ENCODE measurements around the gene CEACAM4.
"Not testable (repeated sequence)": the region's sequence is repeated elsewhere in the genome, so short reads cannot be mapped to it uniquely, and the experiment has no call there.

CEACAM4 gene

DNA sequence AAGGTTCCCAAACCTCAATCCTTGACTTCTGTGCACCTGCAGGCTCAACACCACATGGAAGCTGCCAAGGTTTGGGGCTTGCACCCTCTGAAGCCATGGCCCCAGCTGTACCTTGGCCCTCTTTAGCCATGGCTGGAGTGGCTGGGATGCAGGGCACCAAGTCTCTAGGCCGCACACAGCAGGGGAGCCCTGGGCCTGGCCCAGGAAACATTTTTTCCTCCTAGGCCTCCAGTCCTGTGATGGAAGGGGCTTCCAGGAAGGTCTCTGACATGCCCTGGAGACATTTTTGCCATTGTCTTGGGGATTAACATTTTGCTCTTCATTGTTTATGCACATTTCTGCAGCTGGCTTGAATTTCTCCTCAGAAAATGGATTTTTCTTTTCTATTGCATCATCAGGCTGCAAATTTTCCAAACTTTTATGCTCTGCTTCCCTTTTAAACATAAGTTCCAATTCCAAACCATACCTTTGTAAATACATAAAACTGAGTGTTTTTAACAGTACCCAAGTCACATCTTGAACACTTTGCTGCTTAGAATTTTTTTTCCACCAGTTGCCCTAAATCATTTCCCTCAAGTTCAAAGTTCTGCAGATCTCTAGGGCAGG is 44.2 kb downstream of the CEACAM4 start:
- not testable (repeated sequence) for DNase-seq

DNA sequence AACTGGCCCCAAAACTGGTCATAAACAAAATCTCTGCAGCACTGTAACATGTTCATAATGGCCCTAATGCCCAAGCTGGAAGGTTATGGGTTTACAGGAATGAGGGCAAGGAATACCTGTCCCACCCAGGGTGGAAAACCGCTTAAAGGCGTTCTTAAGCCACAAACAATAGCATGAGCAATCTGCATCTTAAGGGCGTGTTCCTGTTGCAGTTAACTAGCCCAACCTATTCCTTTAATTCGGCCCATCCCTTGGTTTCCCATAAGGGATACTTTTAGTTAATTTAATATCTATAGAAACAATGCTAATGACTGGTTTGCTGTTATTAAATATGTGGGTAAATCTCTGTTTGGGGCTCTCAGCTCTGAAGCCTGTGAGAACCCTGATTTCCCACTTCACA is 45.8 kb downstream of the CEACAM4 start:
- DNase-seq: not testable (repeated sequence)

GRCh38 chr19:41578886-41579285 is 48.0 kb downstream of the CEACAM4 start:
- DNase-seq: no peak

DNA sequence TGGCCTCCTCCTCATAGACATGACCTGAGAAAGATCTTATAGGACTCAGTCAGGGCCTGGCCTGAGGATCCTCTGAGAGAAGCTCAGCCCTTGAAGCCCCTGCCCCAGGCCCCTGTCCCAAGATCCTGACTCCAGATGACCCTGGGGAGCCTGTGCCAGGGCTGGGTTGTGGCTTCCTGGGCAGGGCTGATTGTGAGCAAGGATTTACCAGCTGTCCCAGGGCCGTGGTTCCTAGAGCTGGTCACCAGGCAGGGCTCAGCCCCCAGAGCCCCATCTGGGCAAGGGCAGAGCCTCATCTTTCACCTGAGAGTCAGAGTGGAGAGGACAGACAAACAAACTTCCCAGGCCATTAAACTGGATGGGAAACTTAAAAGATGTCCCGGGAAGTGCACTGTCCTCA is 49.0 kb downstream of the CEACAM4 start:
- DNase-seq: no peak

- DNase-seq: no peak
These were observed 49.6 kb downstream of the CEACAM4 start for GRCh38 chr19:41577144-41577830.

- peak; percentile 91 for DNase-seq
These were observed 50.9 kb downstream of the CEACAM4 start, which contains the start of gene CEACAM21 for GRCh38 chr19:41575998-41576397. Gene CEACAM21, plus strand, starts transcription at chr19:41576166. Its CDS starts 109 bp downstream, at chr19:41576275.

GRCh38 chr19:41570639-41571112 is 56.2 kb downstream of the CEACAM4 start:
- peak; percentile 92 for DNase-seq

DNA sequence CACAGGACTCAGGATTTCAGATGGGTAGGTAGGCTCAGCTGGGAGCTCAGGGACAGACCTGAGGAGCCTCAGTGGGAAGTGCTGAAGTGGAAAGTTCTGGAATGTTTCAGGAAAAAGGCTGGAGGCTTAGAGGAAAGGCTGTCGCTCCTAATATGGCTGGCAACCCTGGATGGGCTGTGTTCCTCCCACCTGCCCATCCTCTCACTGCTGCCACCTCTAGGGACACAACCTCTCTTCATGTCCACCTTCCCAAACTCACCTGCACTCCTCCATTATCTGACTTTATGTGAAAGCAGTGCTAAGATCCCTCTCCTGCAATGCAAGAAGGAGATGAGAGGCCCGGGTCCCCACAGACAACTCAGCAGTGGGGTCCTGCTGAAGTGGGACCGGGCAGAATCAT is 56.7 kb downstream of the CEACAM4 start:
- DNase-seq: no peak

- no peak for DNase-seq
These were observed 57.3 kb downstream of the CEACAM4 start for GRCh38 chr19:41569481-41570150.
